Tongue (tissue), 2 donors: Measurements from ENCODE around the gene CAMKMT. TPM values are rescaled to one million over a fixed set of nuclear protein-coding genes. Genes with fewer than 3 reads are reported as not detected.
"Not testable (repeated sequence)": the region's sequence is repeated elsewhere in the genome, so short reads cannot be mapped to it uniquely, and the experiment has no call there.

Experiments used
- DNase-seq: peaks from one replicate; pipeline ENCODE4 v3.0.0-alpha.2; 2015
- total RNA-seq: library from RNA; depleted of rRNA; stranded (reverse); fragments of >200 nt; gene quantifications from one replicate; pipeline ENCODE4 v1.2.3, GENCODE V29; 2014

CAMKMT gene
- total RNA-seq, 1 donor from 2014 or later = 9.9 TPM

DNA sequence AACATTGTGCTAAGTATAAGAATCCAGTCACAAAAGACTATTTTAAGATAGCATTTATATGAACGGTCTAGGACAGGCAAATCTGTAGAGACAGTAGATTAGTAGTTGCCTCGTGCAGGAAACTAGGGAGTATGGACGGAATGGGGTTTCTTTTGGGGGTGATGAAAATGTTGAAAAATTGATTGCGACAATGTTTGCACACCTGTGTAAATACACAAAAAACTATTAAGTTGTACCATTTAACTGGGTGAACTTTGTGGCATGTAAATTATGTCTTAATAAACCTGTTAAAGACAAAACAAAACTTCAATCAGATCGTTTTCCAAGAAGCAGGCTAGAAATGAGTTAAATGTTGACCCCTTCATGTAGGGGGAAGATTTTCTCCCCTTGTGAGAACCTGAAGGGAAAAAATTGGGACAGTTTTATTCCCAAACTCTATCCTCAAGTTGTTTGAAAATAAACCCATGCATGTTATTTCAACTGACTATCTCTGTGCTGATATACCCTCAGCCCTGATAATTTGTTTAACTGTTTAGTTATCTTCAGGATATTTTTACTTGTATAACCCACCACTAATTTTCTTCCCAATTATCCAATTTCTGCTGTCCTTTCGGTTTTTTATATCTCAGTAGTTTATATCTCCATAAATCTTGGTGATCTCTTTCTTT lies 87.2 kb downstream of the CAMKMT start:
- no peak for DNase-seq

DNA sequence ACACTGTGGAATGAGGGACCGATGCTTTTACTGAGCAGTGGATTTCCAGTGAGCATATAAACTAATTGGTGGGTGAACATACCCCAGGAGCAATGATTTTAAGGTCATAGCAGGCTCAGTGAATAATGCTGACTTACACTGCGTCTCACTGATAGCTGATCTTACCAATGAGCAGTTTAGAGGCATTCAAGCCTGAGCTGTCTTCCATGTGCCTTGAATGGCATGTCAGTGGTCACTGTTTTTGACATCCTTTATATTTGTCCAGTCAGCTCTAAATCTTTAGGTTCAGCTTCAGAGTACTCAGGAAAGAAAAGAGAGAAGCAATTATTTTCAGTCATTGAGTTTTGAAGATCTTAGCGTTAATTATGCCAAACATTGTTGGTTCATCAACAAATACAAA lies 88.3 kb downstream of the CAMKMT start:
- DNase-seq = no peak

- DNase-seq = no peak
Measured at GRCh38 chr2:44450806-44451205, 89.1 kb downstream of the CAMKMT start.

- DNase-seq = no peak
Measured at GRCh38 chr2:44452069-44452583, 90.4 kb downstream of the CAMKMT start.

DNA sequence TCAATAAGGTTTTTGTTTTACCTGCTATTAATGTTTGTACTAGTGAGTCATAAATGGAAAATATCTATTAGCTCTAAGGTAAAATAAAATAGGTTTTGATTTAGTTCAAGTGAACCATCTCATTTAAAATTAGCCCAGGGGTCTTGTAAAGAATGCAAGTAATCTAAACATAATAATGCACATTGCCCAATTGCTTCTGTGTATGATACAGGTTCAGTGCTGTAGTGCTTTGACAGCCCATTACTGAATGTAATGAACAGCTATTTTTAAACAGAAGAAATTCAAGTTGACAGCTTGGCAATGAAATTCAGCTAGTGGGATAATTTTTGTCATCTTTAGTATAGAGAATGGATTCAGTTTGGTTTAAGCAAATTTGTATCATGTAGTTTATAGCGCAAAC lies 91.5 kb downstream of the CAMKMT start:
- no peak for DNase-seq

DNA sequence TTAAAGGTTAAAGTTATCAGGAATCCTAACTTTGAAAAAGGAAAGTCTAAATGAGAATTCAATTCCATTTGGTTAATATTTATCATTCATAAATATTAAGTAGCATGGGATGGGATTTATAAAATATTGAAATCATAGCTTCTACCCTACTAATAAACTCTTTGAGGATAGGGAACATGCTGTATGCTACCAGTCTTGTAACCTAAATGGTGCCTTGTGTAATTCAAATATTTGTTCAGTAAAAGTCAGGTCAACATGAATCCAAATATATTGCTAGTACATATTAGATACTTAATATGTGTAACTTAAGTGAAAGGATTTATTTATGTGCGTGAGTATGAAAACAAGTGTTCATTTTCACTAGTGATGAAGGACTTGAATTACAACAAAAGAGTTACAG lies 94.1 kb downstream of the CAMKMT start:
- DNase-seq = no peak

GRCh38 chr2:44456946-44457345 lies 95.2 kb downstream of the CAMKMT start:
- no peak for DNase-seq

GRCh38 chr2:44459739-44460138 lies 98.0 kb downstream of the CAMKMT start:
- DNase-seq = no peak

- no peak for DNase-seq
Measured at GRCh38 chr2:44462934-44463849, 101.4 kb downstream of the CAMKMT start.

- DNase-seq = no peak
Measured at GRCh38 chr2:44464437-44464836, 102.7 kb downstream of the CAMKMT start.

- no peak for DNase-seq
Measured at GRCh38 chr2:44470151-44470550, 108.4 kb downstream of the CAMKMT start.

GRCh38 chr2:44477657-44478414 lies 116.1 kb downstream of the CAMKMT start:
- no peak for DNase-seq

- peak; percentile 90 for DNase-seq
Measured at GRCh38 chr2:44479127-44479887, 117.6 kb downstream of the CAMKMT start.

DNA sequence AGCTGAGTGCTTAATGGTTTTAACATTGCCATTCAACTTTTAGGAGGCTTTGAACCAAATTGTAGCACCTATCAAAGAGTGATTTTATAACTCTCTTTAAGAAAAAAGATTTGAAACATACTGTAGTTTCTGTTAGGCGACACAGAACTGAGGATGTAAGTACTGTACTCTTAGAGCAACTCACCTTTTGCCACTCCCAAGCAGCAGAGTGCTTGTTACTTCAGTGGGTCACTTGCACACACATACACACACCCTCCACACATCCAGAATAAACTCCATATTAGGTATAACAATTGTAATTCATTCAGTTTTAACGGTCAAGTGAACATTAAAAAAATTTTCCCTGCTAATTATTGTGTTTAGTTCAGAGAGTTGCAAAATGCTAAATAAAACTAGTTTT lies 118.3 kb downstream of the CAMKMT start:
- no peak for DNase-seq

DNA sequence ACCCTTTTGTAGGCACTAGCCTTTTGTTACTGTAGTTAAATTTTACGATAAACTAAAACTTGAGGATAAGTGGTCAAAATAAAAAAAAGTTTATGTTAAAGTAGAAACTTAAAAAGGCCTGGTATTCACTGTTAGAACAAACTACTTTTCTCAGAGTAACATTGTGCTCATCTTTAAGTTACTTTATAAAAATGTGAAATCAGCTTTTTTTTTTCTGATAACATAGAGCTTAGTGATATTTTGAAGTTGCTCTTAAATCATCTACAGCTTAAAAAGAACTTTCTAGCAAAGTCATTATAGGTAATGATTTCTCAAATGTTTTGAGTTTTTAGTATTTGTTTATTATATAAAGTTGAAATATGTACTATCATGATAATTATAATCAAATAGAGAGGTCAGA lies 125.3 kb downstream of the CAMKMT start:
- no peak for DNase-seq

DNA sequence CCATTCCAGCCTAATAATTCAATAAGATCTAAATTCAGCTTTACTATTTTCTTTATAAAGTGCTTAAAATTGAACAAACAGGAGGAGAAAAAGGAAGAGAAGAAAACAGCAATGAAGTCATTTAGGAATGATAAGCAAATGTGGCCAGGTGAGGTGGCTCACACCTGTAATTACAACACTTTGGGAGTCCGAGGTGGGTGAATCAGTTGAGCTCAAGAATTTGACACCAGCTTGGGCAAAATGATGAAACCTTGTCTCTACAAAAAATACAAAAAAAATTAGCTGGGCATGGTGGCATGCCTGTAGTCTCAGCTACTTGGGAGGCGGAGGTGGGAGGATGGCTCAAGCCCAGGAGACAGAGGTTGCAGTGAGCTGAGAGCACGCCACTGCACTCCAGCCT lies 129.0 kb downstream of the CAMKMT start:
- no peak for DNase-seq

DNA sequence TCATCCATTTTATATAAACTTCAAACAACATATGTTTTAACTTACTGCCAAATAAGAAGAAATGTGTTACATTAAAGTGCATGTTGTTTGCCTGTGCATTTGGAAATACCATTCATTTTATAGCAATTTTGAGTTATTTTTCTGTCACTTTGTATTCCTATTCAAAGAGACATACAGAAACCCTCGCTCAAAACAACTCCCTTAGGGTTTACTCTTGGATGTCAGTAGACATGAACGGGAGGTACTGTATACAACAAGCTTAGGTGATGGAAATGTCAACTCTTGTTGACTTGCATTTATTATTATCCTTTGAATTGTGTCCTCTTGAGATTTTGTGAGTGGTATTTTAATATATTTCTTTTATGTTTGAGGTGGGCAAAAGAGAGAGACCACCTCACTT lies 132.3 kb downstream of the CAMKMT start:
- DNase-seq = no peak

DNA sequence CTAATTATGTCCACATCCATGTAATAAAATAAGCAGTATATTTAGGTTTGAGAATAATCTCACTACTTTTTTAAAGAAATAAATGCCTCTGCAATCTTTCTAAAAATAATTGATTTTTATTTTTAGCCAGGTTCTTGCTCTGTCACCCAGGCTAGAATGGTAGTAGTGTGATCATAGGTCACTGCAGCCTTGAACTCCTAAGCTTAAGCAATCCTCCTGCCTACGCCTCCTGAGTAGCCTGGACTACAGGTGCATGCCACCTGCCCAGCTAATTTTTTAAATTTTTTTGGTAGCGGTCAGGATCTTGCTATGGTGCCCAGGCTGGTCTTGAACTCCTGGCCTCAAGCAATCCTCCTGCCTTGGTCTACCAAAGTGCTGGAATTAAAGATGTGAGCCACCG lies 133.3 kb downstream of the CAMKMT start:
- no peak for DNase-seq

DNA sequence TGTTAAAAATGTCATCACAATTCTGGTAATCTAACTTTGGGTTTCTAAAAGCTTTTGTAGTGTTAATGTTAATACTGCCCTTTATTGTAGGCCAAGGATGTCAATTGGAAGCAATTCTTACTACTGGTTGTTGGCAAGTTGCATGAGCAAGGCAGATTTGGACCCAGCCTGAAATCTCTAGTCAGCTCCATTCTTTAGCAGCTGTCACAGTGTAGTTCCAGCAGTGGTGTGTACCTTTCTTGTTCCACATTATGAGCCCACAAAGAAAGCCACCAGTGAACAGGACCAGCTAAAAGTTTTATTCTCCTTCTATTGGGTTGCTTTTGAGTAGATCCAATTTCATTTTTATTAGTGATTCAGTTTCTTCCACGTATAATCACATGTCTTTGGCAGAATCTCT lies 133.8 kb downstream of the CAMKMT start:
- no peak for DNase-seq

DNA sequence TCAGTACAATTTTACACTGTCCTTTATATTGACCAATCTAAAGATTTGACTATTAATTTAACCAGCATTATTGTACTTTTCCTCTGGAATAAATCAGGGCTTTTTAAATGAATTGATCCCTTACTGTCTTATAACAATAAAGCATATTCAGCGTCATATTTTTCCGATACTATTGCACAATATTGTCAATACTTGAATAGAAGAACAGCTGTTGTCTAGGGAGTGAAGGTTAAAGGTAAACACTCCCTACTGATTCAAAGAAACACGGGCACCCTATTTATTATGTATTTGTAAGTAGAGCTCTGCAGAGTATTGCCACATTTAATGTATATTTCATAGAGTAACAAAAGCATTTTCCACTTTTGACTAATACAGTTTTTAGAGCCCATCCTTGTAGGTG lies 134.4 kb downstream of the CAMKMT start:
- no peak for DNase-seq

DNA sequence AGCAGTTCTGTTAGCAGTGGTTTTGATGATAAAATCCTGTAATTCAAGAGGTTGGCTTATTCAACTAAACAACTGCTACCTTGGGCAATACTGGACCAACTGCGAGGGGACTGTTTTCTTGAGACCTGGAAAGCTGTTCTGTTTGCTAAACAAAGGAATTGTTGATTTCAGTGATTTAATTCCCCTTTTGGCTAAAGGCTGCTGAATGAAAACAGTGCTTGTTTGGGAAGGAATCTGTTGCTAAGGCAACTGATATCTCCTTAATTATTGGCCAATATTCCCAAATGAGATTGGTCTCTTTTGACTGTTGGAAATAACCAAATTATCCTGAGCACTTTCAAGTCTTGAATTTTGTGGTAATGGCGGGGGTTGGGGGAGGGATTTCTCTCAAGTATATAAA lies 136.8 kb downstream of the CAMKMT start:
- DNase-seq = peak; percentile 1

GRCh38 chr2:44505664-44506063 lies 143.9 kb downstream of the CAMKMT start:
- DNase-seq = not testable (repeated sequence)
